Astrocyte (in vitro differentiated cells and primary cell): ENCODE measurements around the gene HLA-B. TPM values are rescaled to one million over a fixed set of nuclear protein-coding genes. Genes with fewer than 3 reads are reported as not detected.
"Not testable (repeated sequence)": the region's sequence is repeated elsewhere in the genome, so short reads cannot be mapped to it uniquely, and the experiment has no call there.

Experiments used
- DNase-seq: peaks from one replicate; pipeline ENCODE4 v3.0.0-alpha.2; 2010; ENCODE audit warnings: low read depth
- FAIRE-seq: peaks from 2 replicates; lab custom pipeline; 2011; peaks lifted over from hg19 to GRCh38; lab: Jason Lieb, UNC
- H2AFZ ChIP-seq: 2 replicates; pipeline ENCODE4 v1.6.0; 2012; ENCODE audit warnings: low read depth, low read length, inconsistent platforms
- H3K27ac ChIP-seq: 2 replicates; pipeline ENCODE4 v1.5.1; 2011; ENCODE audit warnings: low read depth, low read length, inconsistent platforms
- H3K27me3 ChIP-seq: 2 replicates; pipeline ENCODE4 v1.6.0; 2011; ENCODE audit warnings: low read length, inconsistent platforms; ENCODE audit not compliant: insufficient read depth
- H3K36me3 ChIP-seq: 2 replicates; pipeline ENCODE4 v1.5.1; 2011; ENCODE audit warnings: low read length, inconsistent platforms; ENCODE audit not compliant: insufficient read depth
- H3K4me1 ChIP-seq: 2 replicates; pipeline ENCODE4 v1.5.1; 2011; ENCODE audit warnings: low read length, inconsistent platforms; ENCODE audit not compliant: insufficient read depth
- H3K4me2 ChIP-seq: 2 replicates; pipeline ENCODE4 v1.6.0; 2012; ENCODE audit warnings: low read length, inconsistent platforms
- H3K4me3 ChIP-seq: 2 replicates; pipeline ENCODE4 v1.5.1; 2011; ENCODE audit warnings: low read depth, mild to moderate bottlenecking, low read length, inconsistent platforms; ENCODE audit not compliant: insufficient read depth
- H3K79me2 ChIP-seq: 2 replicates; pipeline ENCODE4 v1.6.0; 2012; ENCODE audit warnings: mild to moderate bottlenecking, low read length, inconsistent platforms; ENCODE audit not compliant: insufficient read depth
- H3K9ac ChIP-seq: 2 replicates; pipeline ENCODE4 v1.6.0; 2012; ENCODE audit warnings: mild to moderate bottlenecking, low read length, inconsistent platforms
- H3K9me3 ChIP-seq: 2 replicates; pipeline ENCODE4 v1.5.1; 2012; ENCODE audit warnings: low read depth, mild to moderate bottlenecking, low read length, inconsistent platforms; ENCODE audit not compliant: insufficient read depth
- H4K20me1 ChIP-seq: 2 replicates; pipeline ENCODE4 v1.6.0; 2012; ENCODE audit warnings: low read length, inconsistent platforms; ENCODE audit not compliant: insufficient read depth
- H3K27ac Mint-ChIP-seq: one replicate; pipeline ENCODE4 v1.8.0; 2021; ENCODE audit warnings: mild to moderate bottlenecking, mixed read lengths; ENCODE audit not compliant: unreplicated experiment
- H3K27me3 Mint-ChIP-seq: one replicate; pipeline ENCODE4 v1.8.0; 2021; ENCODE audit warnings: low read depth, mixed read lengths; ENCODE audit not compliant: unreplicated experiment
- H3K36me3 Mint-ChIP-seq: one replicate; pipeline ENCODE4 v1.8.0; 2021; ENCODE audit warnings: low read depth, mixed read lengths; ENCODE audit not compliant: unreplicated experiment
- H3K4me1 Mint-ChIP-seq: one replicate; pipeline ENCODE4 v1.8.0; 2021; ENCODE audit warnings: low read depth, mixed read lengths; ENCODE audit not compliant: unreplicated experiment
- H3K4me3 Mint-ChIP-seq: one replicate; pipeline ENCODE4 v1.8.0; 2021; ENCODE audit warnings: mild to moderate bottlenecking, moderate library complexity, mixed read lengths; ENCODE audit not compliant: unreplicated experiment
- H3K9me3 Mint-ChIP-seq: one replicate; pipeline ENCODE4 v1.8.0; 2021; ENCODE audit warnings: mild to moderate bottlenecking, mixed read lengths; ENCODE audit not compliant: unreplicated experiment
- EZH2 ChIP-seq: IDR thresholded peaks from 2 replicates; pipeline ENCODE4 v1.6.1; 2012; ENCODE audit warnings: mild to moderate bottlenecking, low read length, inconsistent platforms; ENCODE audit not compliant: insufficient read depth
- total RNA-seq: library from RNA; stranded (reverse); gene quantifications from 2 replicates; pipeline ENCODE4 v1.2.1, GENCODE V29; 2021
- TF ChIP-seq, protein P1 (sequence below): IDR thresholded peaks from 2 replicates; pipeline ENCODE4 v1.5.1; 2011; ENCODE audit warnings: low read depth, mild to moderate bottlenecking, inconsistent platforms, low read length, moderate library complexity; ENCODE audit not compliant: insufficient read depth

The HLA-B gene
- total RNA-seq, 1 donor from 2014 or later, result 1,493 TPM

DNA sequence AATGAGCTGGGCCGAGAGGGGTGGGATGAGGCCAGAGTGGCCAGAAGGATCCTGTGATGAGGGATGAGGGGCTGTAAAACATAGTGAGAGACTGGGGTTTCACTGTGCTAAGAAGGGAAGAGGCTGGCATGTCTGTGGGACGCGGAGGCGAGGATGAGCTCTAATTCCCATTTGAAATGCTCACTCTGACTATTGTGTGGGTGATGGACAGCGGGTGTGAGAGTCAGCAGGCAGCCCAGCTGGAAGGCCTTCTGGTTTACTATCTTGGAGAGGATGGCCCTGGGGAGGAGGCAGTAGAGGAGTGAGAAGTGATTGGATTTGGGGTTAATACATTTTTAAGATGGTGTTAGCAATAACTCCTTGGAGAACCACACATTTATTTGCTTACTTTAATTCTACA is 37.0 kb upstream of the HLA-B start:
- no peaks in the 10 kb centered on the region for H3K79me2 ChIP-seq
- H3K27ac ChIP-seq, result no peak overlapping the region
- TF ChIP-seq, protein P1, sequence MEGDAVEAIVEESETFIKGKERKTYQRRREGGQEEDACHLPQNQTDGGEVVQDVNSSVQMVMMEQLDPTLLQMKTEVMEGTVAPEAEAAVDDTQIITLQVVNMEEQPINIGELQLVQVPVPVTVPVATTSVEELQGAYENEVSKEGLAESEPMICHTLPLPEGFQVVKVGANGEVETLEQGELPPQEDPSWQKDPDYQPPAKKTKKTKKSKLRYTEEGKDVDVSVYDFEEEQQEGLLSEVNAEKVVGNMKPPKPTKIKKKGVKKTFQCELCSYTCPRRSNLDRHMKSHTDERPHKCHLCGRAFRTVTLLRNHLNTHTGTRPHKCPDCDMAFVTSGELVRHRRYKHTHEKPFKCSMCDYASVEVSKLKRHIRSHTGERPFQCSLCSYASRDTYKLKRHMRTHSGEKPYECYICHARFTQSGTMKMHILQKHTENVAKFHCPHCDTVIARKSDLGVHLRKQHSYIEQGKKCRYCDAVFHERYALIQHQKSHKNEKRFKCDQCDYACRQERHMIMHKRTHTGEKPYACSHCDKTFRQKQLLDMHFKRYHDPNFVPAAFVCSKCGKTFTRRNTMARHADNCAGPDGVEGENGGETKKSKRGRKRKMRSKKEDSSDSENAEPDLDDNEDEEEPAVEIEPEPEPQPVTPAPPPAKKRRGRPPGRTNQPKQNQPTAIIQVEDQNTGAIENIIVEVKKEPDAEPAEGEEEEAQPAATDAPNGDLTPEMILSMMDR, result no peak
- no peak for TF ChIP-seq EZH2
- no peaks in the 10 kb centered on the region for H3K36me3 ChIP-seq
- no peaks in the 10 kb centered on the region for H3K4me1 ChIP-seq
- Mint-ChIP-seq H3K36me3 (no peaks in the 10 kb centered on the region), H3K9me3 (no peaks in the 10 kb centered on the region), H3K27me3 (no peaks in the 10 kb centered on the region), H3K4me1 (peaks cover 8% of the 10 kb centered on the region), H3K27ac (no peak overlapping the region), H3K4me3 (no peak overlapping the region)
- H3K4me3 ChIP-seq, result no peak overlapping the region
- no peaks in the 10 kb centered on the region for H3K9me3 ChIP-seq
- DNase-seq (no peak), FAIRE-seq (no peak)
- H3K9ac ChIP-seq, result no peak overlapping the region
- H4K20me1 ChIP-seq, result peaks cover 4% of the 10 kb centered on the region
- no peak overlapping the region for H3K4me2 ChIP-seq
- H2AFZ ChIP-seq, result no peak overlapping the region
- no peaks in the 10 kb centered on the region for H3K27me3 ChIP-seq

DNA sequence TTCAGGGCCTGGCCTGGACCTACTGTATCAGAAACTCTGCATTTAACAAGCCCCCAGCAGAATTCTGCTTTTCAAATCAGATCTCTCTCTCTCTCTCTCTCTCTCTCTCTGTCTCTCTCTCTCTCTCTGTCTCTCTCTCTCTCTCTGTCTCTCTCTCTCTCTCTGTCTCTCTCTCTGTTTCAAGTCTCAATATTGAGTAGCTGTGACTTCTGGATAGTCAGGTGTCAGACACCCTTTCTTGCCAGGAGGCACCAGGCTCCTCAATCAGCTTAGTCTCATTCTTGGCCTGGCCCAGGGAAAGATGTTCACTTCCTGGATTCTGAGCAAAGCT is 32.8 kb upstream of the HLA-B start:
- not testable (repeated sequence) for H3K4me3 ChIP-seq, H3K9me3 Mint-ChIP-seq, H3K9ac ChIP-seq, H3K4me3 Mint-ChIP-seq, H2AFZ ChIP-seq, H3K27me3 ChIP-seq, H3K36me3 ChIP-seq, H3K36me3 Mint-ChIP-seq, H3K27me3 Mint-ChIP-seq, FAIRE-seq, H3K79me2 ChIP-seq, H3K4me1 ChIP-seq, H3K4me2 ChIP-seq, DNase-seq, H3K27ac Mint-ChIP-seq, H4K20me1 ChIP-seq, H3K4me1 Mint-ChIP-seq, H3K9me3 ChIP-seq, H3K27ac ChIP-seq

DNA sequence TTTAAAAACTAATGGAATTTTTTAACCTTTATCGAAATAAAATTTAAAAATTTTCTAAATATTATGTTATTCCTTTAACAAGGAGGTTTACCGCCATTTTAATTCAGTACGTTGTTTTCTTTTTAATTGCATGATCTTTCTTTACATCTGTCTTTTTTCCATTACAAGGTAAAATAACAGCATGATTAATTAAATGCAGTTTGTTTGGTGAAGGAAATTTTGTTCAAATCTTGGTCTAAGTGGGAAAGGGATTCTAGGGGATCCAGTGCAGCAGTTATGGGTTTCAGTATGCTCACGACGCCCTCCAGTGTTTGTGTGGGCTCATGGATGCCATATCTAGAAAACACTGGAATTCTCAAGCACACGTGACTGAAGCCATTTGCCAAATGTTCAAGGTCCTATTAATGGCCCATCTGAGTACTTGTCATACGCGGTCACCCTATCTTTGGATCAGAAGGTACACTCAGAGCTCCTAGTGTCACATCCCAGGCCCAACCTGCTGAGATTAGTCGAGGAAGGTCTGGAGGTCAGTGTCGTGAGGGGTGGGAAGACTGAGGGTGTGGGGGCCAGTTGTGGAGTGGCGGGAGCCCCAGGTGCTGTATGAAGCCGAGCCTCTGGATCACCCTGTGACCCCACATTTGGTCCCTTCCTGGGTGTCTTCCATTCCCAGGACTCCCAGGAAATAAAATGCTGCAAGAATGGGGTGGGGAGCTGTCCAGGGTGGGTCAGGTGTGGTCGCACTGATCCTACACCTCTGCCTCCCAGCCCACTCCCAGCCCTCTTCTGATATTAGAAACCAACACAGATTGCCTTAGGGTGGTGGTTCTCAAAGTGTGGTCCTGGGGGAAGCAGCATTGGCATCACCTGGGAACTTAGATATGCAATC is 32.2 kb upstream of the HLA-B start:
- H3K27ac Mint-ChIP-seq, H3K4me3 ChIP-seq, H3K4me3 Mint-ChIP-seq, H3K9me3 Mint-ChIP-seq, H3K36me3 ChIP-seq, H3K4me1 ChIP-seq, H3K79me2 ChIP-seq, H4K20me1 ChIP-seq, H3K27me3 Mint-ChIP-seq, H3K36me3 Mint-ChIP-seq, H3K4me1 Mint-ChIP-seq, H3K9ac ChIP-seq, H3K27ac ChIP-seq, H3K9me3 ChIP-seq, DNase-seq, H2AFZ ChIP-seq, H3K4me2 ChIP-seq, H3K27me3 ChIP-seq: not testable (repeated sequence)
- peak; percentile 39 for FAIRE-seq
